ENCODE data around the gene OR8D1.
"Not testable (repeated sequence)": the region's sequence is repeated elsewhere in the genome, so short reads cannot be mapped to it uniquely, and the experiment has no call there.

OR8D1 gene

GRCh38 chr11:124285610-124286344 lies 28.0 kb downstream of the OR8D1 start:
- peak; percentile 86 for DNase-seq (ENCODE audit: low read depth, low spot score)

DNA sequence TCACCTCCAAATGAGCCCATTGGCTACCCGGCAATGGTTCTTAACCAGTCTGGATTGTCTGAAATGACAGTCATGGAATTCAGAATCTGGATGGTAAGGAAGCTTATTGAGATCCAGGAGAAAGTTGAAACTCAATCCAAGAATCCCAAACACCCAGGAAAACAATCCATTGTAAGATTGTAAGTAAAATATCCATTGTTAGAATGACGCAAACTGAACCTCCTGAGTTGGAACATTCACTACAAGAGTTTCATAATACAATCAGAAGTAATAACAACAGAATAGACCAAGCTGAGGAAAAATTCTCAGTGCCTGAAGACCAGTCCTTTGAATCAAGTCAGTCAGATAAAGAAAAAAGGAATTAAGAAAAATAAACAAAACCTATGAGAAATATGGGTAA lies 35.5 kb downstream of the OR8D1 start:
- no peak for DNase-seq (ENCODE audit: low read depth, low spot score)

GRCh38 chr11:124277804-124278203 lies 35.9 kb downstream of the OR8D1 start:
- DNase-seq (ENCODE audit: low read depth, low spot score) = no peak

DNA sequence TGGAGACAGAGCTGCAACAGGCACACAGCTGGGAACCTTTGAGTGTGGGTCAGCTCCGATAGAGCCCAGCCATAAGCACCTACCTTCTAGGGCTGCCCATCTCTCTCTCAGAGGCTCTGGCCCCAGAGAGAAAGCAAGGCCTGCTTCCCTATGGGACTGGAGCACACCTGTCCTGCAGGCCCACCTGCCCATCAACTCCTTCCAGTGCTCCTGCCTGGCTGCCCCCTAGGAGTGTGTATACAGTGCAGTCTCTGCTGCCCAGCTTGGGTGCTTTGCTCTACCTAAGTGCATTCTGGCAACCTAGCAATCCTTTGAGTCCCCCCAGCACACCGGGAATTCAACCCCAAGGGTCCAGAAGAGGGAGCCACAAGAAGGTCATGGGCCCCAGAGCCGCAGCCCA lies 36.5 kb downstream of the OR8D1 start:
- DNase-seq (ENCODE audit: low read depth, low spot score) = no peak

GRCh38 chr11:124276081-124276480 lies 37.7 kb downstream of the OR8D1 start:
- peak; percentile 41 for DNase-seq (ENCODE audit: low read depth, low spot score)

DNA sequence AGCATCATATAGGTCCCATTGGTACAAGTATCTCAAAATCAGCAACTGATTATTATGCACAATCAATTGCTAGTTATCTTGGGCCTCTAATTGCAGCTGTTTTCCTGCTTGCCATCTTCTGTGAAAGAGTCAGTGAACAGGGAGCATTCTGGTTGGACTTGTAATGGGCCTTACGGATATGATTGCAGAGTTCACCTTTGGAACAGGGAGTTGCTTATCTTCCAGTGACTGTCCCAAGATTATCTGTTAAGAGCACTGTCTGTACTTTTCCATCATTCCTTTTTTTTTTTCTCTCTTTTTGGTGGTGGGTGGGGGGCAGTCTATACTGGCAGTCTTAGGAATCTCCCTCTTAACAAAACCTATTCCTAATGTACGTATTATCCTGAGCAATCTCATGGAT lies 39.7 kb downstream of the OR8D1 start:
- no peak for DNase-seq (ENCODE audit: low read depth, low spot score)

- not testable (repeated sequence) for DNase-seq (ENCODE audit: low read depth, low spot score)
These were observed 42.9 kb downstream of the OR8D1 start for GRCh38 chr11:124270886-124271285.

DNA sequence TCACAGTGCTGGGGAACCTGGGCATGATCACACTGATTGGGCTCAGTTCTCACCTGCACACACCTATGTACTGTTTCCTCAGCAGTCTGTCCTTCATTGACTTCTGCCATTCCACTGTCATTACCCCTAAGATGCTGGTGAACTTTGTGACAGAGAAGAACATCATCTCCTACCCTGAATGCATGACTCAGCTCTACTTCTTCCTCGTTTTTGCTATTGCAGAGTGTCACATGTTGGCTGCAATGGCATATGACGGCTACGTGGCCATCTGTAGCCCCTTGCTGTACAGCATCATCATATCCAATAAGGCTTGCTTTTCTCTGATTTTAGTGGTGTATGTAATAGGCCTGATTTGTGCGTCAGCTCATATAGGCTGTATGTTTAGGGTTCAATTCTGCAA lies 48.7 kb downstream of the OR8D1 start:
- DNase-seq (ENCODE audit: low read depth, low spot score) = not testable (repeated sequence)

- DNase-seq (ENCODE audit: low read depth, low spot score) = no peak
These were observed 57.7 kb downstream of the OR8D1 start, which contains the start of gene OR8G5 for GRCh38 chr11:124256076-124256475. Gene OR8G5 (plus strand): TSS chr11:124256376. CDS start chr11:124264932, 8,556 bp downstream.
